NCI-H146 treated with DMSO at 0.1 percent for 48 hours (cell line): Measurements from ENCODE around the gene MSLN.
A peak's percentile ranks its signal among the peaks of the same experiment; 100 is the strongest.

Experiments used
- DNase-seq: peaks from one replicate; lab custom pipeline; 2025; ENCODE audit not compliant: unreplicated experiment; lab: John Stamatoyannopoulos, UW

The MSLN gene

DNA sequence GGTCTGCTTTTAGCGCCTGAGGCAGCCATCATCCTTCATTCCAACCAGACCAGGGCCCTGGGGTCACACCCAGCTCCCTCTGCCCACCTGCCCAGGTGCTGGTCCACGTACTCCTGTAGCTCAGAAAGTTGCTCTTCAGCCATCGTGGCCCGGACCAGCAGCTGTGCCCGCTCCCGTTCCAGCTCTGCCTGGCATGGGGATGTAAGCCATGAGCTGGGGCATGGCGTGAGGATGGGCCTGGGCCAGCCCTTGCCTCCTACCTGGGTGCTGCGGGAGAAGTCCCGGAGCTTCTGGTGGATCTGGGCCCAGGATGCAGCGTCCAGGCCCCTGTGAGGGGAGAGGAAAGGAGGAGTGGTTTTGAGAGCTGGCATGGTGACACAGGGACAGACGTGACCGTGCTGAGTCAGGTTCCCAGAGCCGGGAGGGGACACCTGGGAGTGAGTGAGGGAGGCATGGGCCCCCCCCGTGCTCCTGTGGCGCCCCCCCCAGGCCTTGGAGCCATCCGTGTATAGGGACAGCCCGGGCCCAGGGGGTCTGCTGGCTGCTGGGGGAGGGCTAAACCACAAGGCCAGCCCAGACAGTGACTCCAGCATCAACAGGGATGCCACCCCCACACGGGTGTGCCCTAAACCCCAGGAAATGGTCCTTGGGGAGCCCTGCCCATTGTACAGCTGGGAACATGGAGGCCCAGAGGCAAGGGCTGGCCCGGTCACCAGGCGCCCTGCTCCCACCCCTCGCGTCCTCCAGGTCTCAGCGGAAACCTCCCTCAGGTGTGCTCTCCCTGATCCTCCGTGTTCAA, 37.5 kb upstream of the MSLN start:
- no peak for DNase-seq

DNA sequence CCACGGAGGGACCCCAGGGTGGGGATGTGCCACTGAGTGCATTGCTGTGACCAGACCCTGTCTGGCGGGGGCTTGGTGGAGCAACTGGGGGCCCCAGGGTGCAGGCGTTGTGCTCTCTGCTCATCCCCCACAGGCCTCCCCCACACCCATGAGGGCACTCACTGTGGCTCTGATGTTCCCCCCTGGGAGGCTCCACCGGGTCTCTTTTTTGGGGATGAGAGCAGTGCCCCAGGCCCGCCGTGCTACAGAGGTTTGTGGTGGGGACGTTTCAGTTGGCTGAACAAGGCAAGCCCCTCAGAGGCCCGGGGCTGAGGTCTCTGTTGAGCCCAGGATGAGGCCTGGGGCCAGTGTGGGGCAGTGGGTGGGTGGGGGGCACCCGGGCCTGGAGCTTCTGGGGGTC, 36.8 kb upstream of the MSLN start:
- DNase-seq = no peak

- no peak for DNase-seq
Measured at GRCh38 chr16:724188-725040, 36.1 kb upstream of the MSLN start.

GRCh38 chr16:725041-725376, 35.5 kb upstream of the MSLN start:
- DNase-seq = no peak

- no peak for DNase-seq
Measured at GRCh38 chr16:725463-726187, 34.9 kb upstream of the MSLN start.

GRCh38 chr16:726188-726437, 34.4 kb upstream of the MSLN start:
- no peak for DNase-seq

- peak; percentile 16 for DNase-seq
Measured at GRCh38 chr16:726438-727290, 33.9 kb upstream of the MSLN start, which contains the start of the genes CCDC78 and HAGHL. Gene CCDC78, minus strand, starts transcription at chr16:726443. Its CDS starts 76 bp downstream, at chr16:726367. Gene HAGHL, plus strand, starts transcription at chr16:727106. Its CDS starts 404 bp downstream, at chr16:727510.

GRCh38 chr16:727291-727977, 33.1 kb upstream of the MSLN start:
- DNase-seq = no peak

- DNase-seq = peak; percentile 66
Measured at GRCh38 chr16:728131-728889, 32.2 kb upstream of the MSLN start.

DNA sequence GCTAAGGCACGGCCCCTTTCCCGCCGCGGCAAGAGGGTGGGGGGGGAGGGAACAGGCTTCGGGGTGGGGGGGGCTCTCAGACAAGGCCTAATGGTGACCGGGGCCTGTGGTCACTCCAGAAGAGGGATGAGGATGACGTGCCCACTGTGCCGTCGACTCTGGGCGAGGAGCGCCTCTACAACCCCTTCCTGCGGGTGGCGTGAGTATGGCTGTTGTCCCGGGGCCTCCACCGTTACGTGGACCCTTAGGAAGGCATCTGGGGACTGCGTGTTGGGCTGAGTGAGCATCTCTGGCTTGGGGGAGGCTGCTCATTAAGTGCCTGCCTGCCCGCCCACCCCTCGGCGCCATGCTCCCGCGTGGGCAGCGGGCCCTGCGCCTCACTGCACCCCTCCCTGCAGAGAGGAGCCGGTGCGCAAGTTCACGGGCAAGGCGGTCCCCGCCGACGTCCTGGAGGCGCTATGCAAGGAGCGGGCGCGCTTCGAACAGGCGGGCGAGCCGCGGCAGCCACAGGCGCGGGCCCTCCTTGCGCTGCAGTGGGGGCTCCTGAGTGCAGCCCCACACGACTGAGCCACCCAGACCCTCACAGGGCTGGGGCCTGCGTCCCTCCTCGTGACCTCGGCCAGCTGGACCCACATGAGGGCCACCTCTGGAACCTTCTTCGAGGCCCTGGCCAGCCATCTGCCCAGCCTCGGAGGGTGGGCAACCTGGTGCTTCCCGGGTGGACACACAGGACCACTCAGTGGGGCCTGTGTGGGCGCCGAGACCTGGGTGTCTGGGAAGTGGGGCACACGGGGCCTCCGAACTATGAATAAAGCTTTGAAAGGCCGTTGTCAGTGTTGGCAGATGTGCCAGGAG, 31.4 kb upstream of the MSLN start:
- no peak for DNase-seq

- no peak for DNase-seq
Measured at GRCh38 chr16:729768-730665, 30.5 kb upstream of the MSLN start.

DNA sequence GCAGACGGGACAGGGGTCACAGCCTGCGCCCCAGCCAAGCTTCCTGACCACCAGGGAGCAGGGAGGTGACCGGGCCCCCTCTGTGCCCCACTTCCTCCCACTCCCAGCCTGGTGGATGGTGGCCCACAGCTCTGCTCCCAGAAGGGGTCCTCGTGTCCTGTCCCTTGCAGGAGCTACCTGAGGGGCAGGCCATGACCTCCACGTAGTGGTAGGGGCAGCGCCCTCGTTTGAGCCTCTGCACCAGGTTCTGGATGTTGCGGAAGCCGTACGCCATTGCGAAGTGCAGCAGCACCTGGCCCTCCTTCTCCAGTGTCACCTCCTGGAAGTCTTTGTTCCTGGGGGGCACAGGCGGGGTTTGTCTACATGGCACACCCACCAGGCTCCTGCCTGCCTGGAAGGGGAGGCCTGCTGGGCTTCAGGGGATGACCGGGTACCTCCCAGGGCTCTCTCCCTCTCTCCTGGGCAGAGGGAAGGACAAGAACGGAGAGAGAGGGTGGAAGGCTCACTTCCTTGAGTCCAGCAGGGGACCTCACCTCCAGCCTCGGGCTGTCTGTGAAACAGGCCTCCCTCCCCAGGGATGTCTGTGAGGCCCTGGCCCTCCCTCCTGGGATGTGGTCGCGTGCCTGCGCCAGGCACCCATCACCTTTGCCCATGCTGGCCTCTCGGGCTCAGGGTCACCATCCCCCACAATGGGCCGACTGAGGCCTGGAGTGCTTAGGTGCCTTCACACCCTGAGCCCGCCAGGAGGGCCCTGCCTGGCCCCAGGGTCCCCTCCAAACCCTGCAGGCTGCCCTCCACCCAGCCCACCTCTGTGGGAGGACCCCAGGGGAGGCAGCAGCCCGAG, 29.6 kb upstream of the MSLN start:
- DNase-seq = no peak

GRCh38 chr16:732332-732731, 28.2 kb upstream of the MSLN start:
- no peak for DNase-seq

DNA sequence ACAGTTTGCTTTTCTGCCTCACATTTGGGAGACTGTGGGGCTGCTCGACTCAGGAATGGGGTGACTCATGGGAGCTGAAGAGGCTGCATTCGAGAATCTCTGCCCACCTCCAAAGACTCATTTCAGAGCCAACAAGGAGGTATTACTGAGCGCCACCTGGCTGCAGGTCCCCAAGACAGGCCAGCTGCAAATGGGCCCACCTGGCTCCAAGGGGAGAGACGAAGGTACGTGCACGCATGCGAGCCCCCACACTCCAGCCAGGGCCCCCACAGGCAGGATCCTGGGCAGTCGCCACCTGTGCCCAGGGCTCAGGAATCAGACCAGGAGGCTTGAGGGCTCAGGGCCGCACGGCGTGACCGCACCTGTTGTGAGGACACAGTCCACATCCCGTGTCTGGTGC, 27.6 kb upstream of the MSLN start:
- no peak for DNase-seq

DNA sequence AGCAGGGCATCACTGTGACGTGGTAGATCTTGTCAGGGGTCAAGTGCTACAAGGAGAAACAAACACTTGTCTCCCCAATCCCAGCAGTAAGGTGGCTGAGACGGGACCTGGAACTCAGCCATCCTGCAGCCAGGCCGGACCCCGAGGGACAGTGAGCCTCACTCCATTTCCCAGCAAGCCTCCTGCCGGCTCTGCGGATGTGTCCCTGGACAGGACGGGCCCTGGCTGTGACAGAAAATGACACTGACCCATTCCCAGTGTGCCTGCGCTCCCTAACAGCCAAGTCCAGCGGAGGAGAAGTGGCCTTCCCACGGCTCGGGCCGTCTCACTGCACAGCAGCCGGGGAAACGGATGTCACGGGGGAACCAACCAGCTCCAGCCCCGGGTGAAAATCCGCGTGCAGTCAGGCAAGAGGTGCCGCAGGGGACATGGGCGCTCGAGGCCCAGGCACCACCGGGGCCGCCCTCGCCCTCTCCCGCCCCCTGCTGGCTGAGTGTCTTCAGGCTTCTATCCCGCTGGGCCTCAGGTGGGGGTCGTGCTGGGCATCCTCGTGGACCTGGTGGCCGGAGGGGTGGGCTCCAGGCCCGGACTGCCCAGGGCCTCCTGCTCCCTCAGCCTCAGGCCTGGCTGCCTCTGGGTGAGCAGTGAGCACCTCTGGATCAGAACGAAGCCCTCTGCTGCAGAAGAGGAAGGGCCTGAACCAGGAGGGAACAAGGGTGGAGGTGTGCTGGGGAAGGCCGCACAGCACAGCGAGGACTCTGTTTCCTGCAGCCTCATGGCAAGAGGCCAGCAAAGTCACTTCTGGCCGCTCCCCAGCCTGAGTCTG, 26.9 kb upstream of the MSLN start:
- DNase-seq = no peak
